HG03045 (cell line): ENCODE results near the gene PLPPR4.
"Not testable (repeated sequence)": the region's sequence is repeated elsewhere in the genome, so short reads cannot be mapped to it uniquely, and the experiment has no call there.

Source experiments
- ATAC-seq: cut with Tn5 transposase; IDR thresholded peaks from one replicate; pipeline ENCODE4 v1.9.1; 2021; ENCODE audit warnings: mild to moderate bottlenecking, moderate library complexity; ENCODE audit not compliant: unreplicated experiment

PLPPR4 gene

GRCh38 chr1:99268021-99268420 lies 3.7 kb downstream of the PLPPR4 start:
- no peak for ATAC-seq

- ATAC-seq, result no peak
These were observed 5.0 kb downstream of the PLPPR4 start for GRCh38 chr1:99269321-99269720.

- no peak for ATAC-seq
These were observed 6.4 kb downstream of the PLPPR4 start for GRCh38 chr1:99270646-99271045.

- no peak for ATAC-seq
These were observed 7.0 kb downstream of the PLPPR4 start for GRCh38 chr1:99271249-99271648.

- ATAC-seq, result no peak
These were observed 12.8 kb downstream of the PLPPR4 start for GRCh38 chr1:99277066-99277465.

- ATAC-seq, result no peak
These were observed 15.2 kb downstream of the PLPPR4 start for GRCh38 chr1:99279525-99279924.

GRCh38 chr1:99281105-99281504 lies 16.8 kb downstream of the PLPPR4 start:
- ATAC-seq, result no peak

GRCh38 chr1:99282536-99282935 lies 18.2 kb downstream of the PLPPR4 start:
- ATAC-seq, result no peak

- not testable (repeated sequence) for ATAC-seq
These were observed 19.2 kb downstream of the PLPPR4 start for GRCh38 chr1:99283521-99283920.

GRCh38 chr1:99292886-99293285 lies 28.6 kb downstream of the PLPPR4 start:
- no peak for ATAC-seq

- ATAC-seq, result no peak
These were observed 33.6 kb downstream of the PLPPR4 start for GRCh38 chr1:99297923-99298322.

GRCh38 chr1:99304725-99305282 lies 40.5 kb downstream of the PLPPR4 start:
- no peak for ATAC-seq

- ATAC-seq, result no peak
These were observed 41.3 kb downstream of the PLPPR4 start for GRCh38 chr1:99305626-99306025.

GRCh38 chr1:99306056-99306455 lies 41.8 kb downstream of the PLPPR4 start:
- no peak for ATAC-seq

- ATAC-seq, result no peak
These were observed 42.4 kb downstream of the PLPPR4 start for GRCh38 chr1:99306644-99307043.

- ATAC-seq, result no peak
These were observed 51.0 kb downstream of the PLPPR4 start for GRCh38 chr1:99315305-99315704.

- ATAC-seq, result no peak
These were observed 62.1 kb downstream of the PLPPR4 start for GRCh38 chr1:99326215-99326949.

GRCh38 chr1:99327357-99327756 lies 63.1 kb downstream of the PLPPR4 start:
- no peak for ATAC-seq

GRCh38 chr1:99328171-99328570 lies 63.9 kb downstream of the PLPPR4 start:
- no peak for ATAC-seq

- no peak for ATAC-seq
These were observed 66.8 kb downstream of the PLPPR4 start for GRCh38 chr1:99331083-99331482.

- ATAC-seq, result no peak
These were observed 67.3 kb downstream of the PLPPR4 start for GRCh38 chr1:99331636-99332035.

- ATAC-seq, result no peak
These were observed 68.3 kb downstream of the PLPPR4 start for GRCh38 chr1:99332561-99332960.

- ATAC-seq, result no peak
These were observed 70.7 kb downstream of the PLPPR4 start for GRCh38 chr1:99334991-99335390.
